Subcutaneous adipose tissue (tissue), 4 donors: Measurements from ENCODE around the gene IL2RG. TPM values are rescaled to one million over a fixed set of nuclear protein-coding genes. Genes with fewer than 3 reads are reported as not detected.

Experiments used
- CTCF ChIP-seq: fragments of 450-650 bp; IDR thresholded peaks from one replicate; pipeline ENCODE4 v1.5.1; 2016; ENCODE audit warnings: low read depth, mild to moderate bottlenecking, control low read depth, antibody characterized with exemption, moderate library complexity
- total RNA-seq, 4 donors: library from RNA; depleted of rRNA; stranded (reverse); fragments of >200 nt; gene quantifications; one replicate each; pipeline ENCODE4 v1.1.0, GENCODE V29; 2016

Gene IL2RG
- total RNA-seq, 4 donors from 2014 or later: 5.4 to 40.3 (median 8.5) TPM

GRCh38 chrX:71095033-71095432 lies 16.3 kb downstream of the IL2RG start:
- no peak for TF ChIP-seq CTCF

GRCh38 chrX:71091263-71091662 lies 20.1 kb downstream of the IL2RG start:
- TF ChIP-seq CTCF: no peak

- no peak for TF ChIP-seq CTCF
Observed at GRCh38 chrX:71085900-71086299, 25.5 kb downstream of the IL2RG start.

GRCh38 chrX:71082822-71083221 lies 28.6 kb downstream of the IL2RG start:
- no peak for TF ChIP-seq CTCF

GRCh38 chrX:71082124-71082647 lies 29.2 kb downstream of the IL2RG start:
- no peak for TF ChIP-seq CTCF

GRCh38 chrX:71081330-71082123 lies 29.9 kb downstream of the IL2RG start:
- no peak for TF ChIP-seq CTCF

- TF ChIP-seq CTCF: no peak
Observed at GRCh38 chrX:71070531-71070930, 40.8 kb downstream of the IL2RG start.
